ENCODE results near the gene OPCML. TPM values are rescaled to one million over a fixed set of nuclear protein-coding genes. Genes with fewer than 3 reads are reported as not detected.

Gene OPCML
- total RNA-seq, 1 donor from 2014 or later, result not detected

DNA sequence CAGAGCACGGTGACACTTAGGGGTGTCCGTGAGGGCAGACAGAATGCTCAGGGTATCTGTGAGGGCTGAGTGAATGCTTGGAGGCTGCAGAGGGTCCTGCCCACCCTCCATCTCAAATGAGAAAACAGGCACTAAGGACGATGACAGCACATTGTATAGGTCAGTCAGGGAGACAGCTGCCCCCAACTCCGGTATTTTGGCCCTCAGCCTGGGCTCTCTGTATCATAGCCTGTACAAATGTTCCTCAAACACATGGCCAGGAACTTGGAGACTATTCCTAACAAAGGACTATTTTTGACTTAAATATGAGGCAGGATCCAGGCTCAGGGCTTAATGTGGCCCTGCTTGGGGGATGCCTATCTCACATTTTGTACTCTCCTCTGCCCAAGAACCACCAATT lies 145.4 kb downstream of the OPCML start:
- Mint-ChIP-seq H3K27ac (no peak overlapping the region), H3K27me3 (no peaks in the 10 kb centered on the region), H3K9me3 (peaks cover 2% of the 10 kb centered on the region), H3K36me3 (ENCODE audit: low read depth) (no peaks in the 10 kb centered on the region), H3K4me3 (no peak overlapping the region), H3K4me1 (no peaks in the 10 kb centered on the region)
- ChIA-PET POLR2A (no interaction called here), CTCF (no interaction called here)
- intact Hi-C loops (cut with micrococcal nuclease), result no loop called here
- DNase-seq, result no peak
- no peak for ATAC-seq (ENCODE audit: low read depth)
- TF ChIP-seq, protein P1, sequence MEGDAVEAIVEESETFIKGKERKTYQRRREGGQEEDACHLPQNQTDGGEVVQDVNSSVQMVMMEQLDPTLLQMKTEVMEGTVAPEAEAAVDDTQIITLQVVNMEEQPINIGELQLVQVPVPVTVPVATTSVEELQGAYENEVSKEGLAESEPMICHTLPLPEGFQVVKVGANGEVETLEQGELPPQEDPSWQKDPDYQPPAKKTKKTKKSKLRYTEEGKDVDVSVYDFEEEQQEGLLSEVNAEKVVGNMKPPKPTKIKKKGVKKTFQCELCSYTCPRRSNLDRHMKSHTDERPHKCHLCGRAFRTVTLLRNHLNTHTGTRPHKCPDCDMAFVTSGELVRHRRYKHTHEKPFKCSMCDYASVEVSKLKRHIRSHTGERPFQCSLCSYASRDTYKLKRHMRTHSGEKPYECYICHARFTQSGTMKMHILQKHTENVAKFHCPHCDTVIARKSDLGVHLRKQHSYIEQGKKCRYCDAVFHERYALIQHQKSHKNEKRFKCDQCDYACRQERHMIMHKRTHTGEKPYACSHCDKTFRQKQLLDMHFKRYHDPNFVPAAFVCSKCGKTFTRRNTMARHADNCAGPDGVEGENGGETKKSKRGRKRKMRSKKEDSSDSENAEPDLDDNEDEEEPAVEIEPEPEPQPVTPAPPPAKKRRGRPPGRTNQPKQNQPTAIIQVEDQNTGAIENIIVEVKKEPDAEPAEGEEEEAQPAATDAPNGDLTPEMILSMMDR (IDR thresholded peaks at IDR 0.05), result no peak

DNA sequence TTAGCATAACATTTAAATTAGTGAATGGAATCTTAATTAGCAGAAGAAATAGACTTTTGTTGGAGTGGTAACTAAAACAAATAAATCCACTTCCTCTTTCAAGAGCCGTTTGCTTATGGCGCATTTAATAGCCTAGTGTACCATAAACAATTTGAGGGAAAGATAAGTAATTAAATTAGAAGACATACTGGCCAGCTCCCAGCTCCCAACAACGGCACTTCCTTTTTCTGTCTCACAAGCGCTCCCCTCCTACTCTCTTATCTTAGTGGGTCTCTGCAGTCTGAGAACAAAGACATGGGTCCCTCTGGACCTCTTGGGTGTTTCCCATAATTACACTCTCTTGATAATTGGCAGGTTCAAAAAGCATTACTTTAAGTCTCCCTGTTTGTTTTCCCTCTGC lies 146.0 kb downstream of the OPCML start:
- DNase-seq (no peak), ATAC-seq (ENCODE audit: low read depth) (no peak)
- Mint-ChIP-seq H3K9me3 (peaks cover 2% of the 10 kb centered on the region), H3K27me3 (no peaks in the 10 kb centered on the region), H3K27ac (no peak overlapping the region), H3K4me1 (no peaks in the 10 kb centered on the region), H3K36me3 (ENCODE audit: low read depth) (no peaks in the 10 kb centered on the region), H3K4me3 (no peak overlapping the region)
- TF ChIP-seq, protein P1 (IDR thresholded peaks at IDR 0.05), result no peak
- ChIA-PET POLR2A (no interaction called here), CTCF (no interaction called here)
- intact Hi-C loops (cut with micrococcal nuclease), result no loop called here

- ChIA-PET POLR2A (no interaction called here), CTCF (no interaction called here)
- no peak overlapping the region for H3K27ac Mint-ChIP-seq
- H3K9me3 Mint-ChIP-seq, result peaks cover 2% of the 10 kb centered on the region
- intact Hi-C loops (cut with micrococcal nuclease), result no loop called here
- ATAC-seq (ENCODE audit: low read depth) (no peak), DNase-seq (no peak)
- no peaks in the 10 kb centered on the region for H3K36me3 Mint-ChIP-seq (ENCODE audit: low read depth)
- no peaks in the 10 kb centered on the region for H3K4me1 Mint-ChIP-seq
- H3K27me3 Mint-ChIP-seq, result no peaks in the 10 kb centered on the region
- TF ChIP-seq, protein P1 (IDR thresholded peaks at IDR 0.05), result no peak
- H3K4me3 Mint-ChIP-seq, result no peak overlapping the region
Observed at GRCh38 chr11:133385781-133386180, 146.5 kb downstream of the OPCML start.

DNA sequence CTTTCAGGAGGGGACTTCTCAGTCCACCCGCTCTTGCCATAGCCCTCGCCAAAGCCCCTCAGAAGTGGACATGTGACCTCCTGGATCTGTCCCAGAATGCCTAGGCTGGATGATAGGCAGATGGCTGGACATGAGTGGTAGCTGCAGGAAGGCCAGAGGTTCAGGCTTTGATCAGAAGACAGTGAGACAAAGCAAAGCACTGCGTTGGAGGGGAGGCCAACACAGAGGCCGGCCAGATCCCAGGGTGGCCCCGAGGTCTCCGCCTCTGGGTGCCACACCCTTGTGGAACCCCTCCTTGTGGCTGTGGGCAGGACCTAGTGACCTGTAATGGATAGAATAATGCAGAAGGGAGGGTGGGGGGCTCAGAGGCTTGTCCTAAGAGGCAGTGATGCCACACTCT lies 147.6 kb downstream of the OPCML start:
- no peak overlapping the region for H3K4me3 Mint-ChIP-seq
- ChIA-PET CTCF (no interaction called here), POLR2A (no interaction called here)
- H3K27ac Mint-ChIP-seq, result no peak overlapping the region
- ATAC-seq (ENCODE audit: low read depth) (no peak), DNase-seq (no peak)
- intact Hi-C loops (cut with micrococcal nuclease), result no loop called here
- no peaks in the 10 kb centered on the region for H3K27me3 Mint-ChIP-seq
- TF ChIP-seq, protein P1 (IDR thresholded peaks at IDR 0.05), result no peak
- H3K4me1 Mint-ChIP-seq, result no peaks in the 10 kb centered on the region
- H3K36me3 Mint-ChIP-seq (ENCODE audit: low read depth), result no peaks in the 10 kb centered on the region
- no peaks in the 10 kb centered on the region for H3K9me3 Mint-ChIP-seq

GRCh38 chr11:133383689-133384088 lies 148.6 kb downstream of the OPCML start:
- ChIA-PET CTCF (no interaction called here), POLR2A (no interaction called here)
- ATAC-seq (ENCODE audit: low read depth) (no peak), DNase-seq (no peak)
- intact Hi-C loops (cut with micrococcal nuclease), result no loop called here
- Mint-ChIP-seq H3K36me3 (ENCODE audit: low read depth) (no peaks in the 10 kb centered on the region), H3K27ac (no peak overlapping the region), H3K9me3 (no peaks in the 10 kb centered on the region), H3K27me3 (no peaks in the 10 kb centered on the region), H3K4me3 (no peak overlapping the region), H3K4me1 (no peaks in the 10 kb centered on the region)
- TF ChIP-seq, protein P1 (IDR thresholded peaks at IDR 0.05), result no peak

Measured in activated B cell treated with CpG ODN at 0.5 μM for 24 hours (primary cell).